SK-MEL-5 (cell line): ENCODE results near the gene TMEM169. TPM values are rescaled to one million over a fixed set of nuclear protein-coding genes. Genes with fewer than 3 reads are reported as not detected.
A peak's percentile ranks its signal among the peaks of the same experiment; 100 is the strongest.

ENCODE experiments used
- DNase-seq: peaks from one replicate; pipeline ENCODE4 v3.0.0-alpha.2; 2016; ENCODE audit warnings: low read depth, low spot score
- in situ Hi-C: cut with HindIII; loops from 2 replicates; pipeline ENCODE4 v1.10.0; 2016; ENCODE audit warnings: low sequenced_read_pairs, high pct_unique_total_duplicates, low pct_unique_long_range_greater_than_20kb
- polyA plus RNA-seq, 2 experiments: library from polyadenylated mRNA; depleted of rRNA; stranded (reverse); fragments of >200 nt; gene quantifications; 2 replicates each; pipeline ENCODE4 v1.2.3, GENCODE V29; 2015
- total RNA-seq: library from RNA; depleted of rRNA; stranded (reverse); fragments of >200 nt; shearing (Covaris generic); gene quantifications from 2 replicates; pipeline ENCODE4 v1.2.3, GENCODE V29; 2014; rRNA removed

TMEM169 gene
- 0.16 and 0.67 TPM in 2 replicates for total RNA-seq
- polyA plus RNA-seq (2015; cell fraction: cytosol; rRNA removed): 0.39 and 0.74 TPM in 2 replicates
- polyA plus RNA-seq (2015; cell fraction: nucleus; rRNA removed): 0.19 and 1.8 TPM in 2 replicates

DNA sequence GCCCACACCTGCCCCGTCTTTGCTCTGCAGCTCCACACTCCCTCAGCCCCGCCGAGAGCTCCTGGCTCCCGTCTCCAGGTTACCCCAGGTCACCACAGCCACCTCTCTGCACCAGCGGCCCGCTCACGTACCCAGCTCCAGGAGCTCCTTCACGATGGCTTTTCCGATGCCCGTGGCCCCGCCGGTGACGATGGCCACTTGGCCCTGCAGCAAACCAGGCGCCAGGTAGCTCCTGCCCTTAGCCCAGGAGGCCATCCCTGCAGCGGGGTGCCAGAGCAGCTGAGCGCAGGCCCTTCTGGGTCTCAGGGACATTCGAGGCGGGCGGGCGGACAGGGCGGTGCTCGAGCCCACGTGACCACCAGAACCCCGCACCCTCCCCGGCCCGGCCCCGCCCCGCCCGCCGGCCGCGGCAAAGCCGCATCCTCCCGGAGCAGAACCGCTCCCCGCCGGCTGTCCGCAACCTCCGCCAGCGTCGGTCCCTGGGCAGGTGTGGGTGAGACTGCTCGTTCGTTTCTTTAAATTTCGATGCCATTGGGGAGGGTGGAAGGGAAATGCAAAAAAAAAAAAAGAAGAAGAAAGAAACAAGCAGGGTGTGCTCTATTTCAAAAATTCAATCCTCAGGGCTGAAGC is at the start of gene TMEM169, which contains the start of gene PECR:
TMEM169 (plus strand) TSS at position 433 of the 630 bp plus-strand sequence. CDS start 14,045 bp downstream, outside the sequence.
PECR (minus strand) TSS at position 323 of the 630 bp plus-strand sequence; CDS start at position 255, 68 bp downstream.
- peak; percentile 56 for DNase-seq
- in situ Hi-C loops: no loop called here

- no peak for DNase-seq
- in situ Hi-C loops: no loop called here
Observed at GRCh38 chr2:216031960-216032689, 49.6 kb upstream of the TMEM169 start.

- in situ Hi-C loops: no loop called here
- no peak for DNase-seq
Observed at GRCh38 chr2:216033403-216033802, 48.3 kb upstream of the TMEM169 start.

DNA sequence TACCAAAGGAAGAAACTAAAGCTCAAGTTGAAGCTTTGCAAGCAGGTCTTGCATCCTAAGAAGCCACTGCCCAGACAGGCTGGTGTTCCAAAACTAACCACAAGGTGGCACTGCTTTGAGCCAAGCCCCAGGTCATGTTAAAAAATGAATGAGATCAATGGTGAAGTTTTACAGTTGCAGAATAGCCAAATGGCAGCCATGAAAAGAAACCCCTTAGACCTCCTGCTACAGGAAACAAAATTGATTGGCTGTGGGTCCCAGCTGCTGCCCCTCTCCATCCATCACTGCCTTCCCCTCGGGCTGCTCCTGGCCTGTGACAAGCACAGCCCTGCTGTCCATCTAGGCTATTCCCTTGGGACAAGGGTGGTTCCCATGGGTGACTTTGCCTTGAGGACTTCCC is 47.7 kb upstream of the TMEM169 start:
- in situ Hi-C loops: no loop called here
- peak; percentile 80 for DNase-seq

GRCh38 chr2:216039918-216040317 is 41.8 kb upstream of the TMEM169 start:
- in situ Hi-C loops: no loop called here
- no peak for DNase-seq

GRCh38 chr2:216041438-216041837 is 40.3 kb upstream of the TMEM169 start:
- no peak for DNase-seq

GRCh38 chr2:216043949-216044348 is 37.8 kb upstream of the TMEM169 start:
- in situ Hi-C loops: no loop called here

More at GRCh38 chr2:216041438-216041837, 40.3 kb upstream of the TMEM169 start:
- in situ Hi-C loops: no loop called here

GRCh38 chr2:216044883-216045486 is 36.7 kb upstream of the TMEM169 start:
- no peak for DNase-seq
- in situ Hi-C loops: no loop called here

More at GRCh38 chr2:216043949-216044348, 37.8 kb upstream of the TMEM169 start:
- DNase-seq: no peak

GRCh38 chr2:216047397-216047796 is 34.3 kb upstream of the TMEM169 start:
- in situ Hi-C loops: no loop called here

GRCh38 chr2:216049452-216049851 is 32.3 kb upstream of the TMEM169 start:
- in situ Hi-C loops: no loop called here
- DNase-seq: peak; percentile 63

More at GRCh38 chr2:216047397-216047796, 34.3 kb upstream of the TMEM169 start:
- DNase-seq: no peak

- no peak for DNase-seq
- in situ Hi-C loops: no loop called here
Observed at GRCh38 chr2:216051350-216051749, 30.4 kb upstream of the TMEM169 start.

DNA sequence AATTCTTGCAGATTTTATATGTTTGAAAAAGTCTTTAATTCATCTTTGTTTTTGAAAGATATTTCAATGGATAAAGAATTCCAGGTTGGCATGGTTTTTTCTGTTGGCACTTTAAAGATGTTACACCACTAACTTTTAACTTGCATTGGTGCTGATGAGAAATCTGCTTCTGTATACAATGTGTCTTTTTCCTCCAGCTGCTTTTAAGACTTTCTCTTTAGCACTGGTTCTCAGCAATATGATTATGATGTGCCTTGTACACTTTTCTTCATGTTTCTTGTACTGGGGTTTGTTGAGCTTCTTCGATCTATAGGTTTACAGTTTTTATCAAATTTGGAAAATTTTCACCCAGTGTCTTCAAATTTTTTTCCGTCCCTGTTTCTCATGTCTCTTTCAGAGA is 29.3 kb upstream of the TMEM169 start:
- in situ Hi-C loops: no loop called here

GRCh38 chr2:216055680-216056079 is 26.0 kb upstream of the TMEM169 start:
- in situ Hi-C loops: no loop called here
- DNase-seq: no peak

More for the DNA sequence above, 29.3 kb upstream of the TMEM169 start:
- no peak for DNase-seq

GRCh38 chr2:216056739-216057138 is 25.0 kb upstream of the TMEM169 start:
- DNase-seq: no peak
- in situ Hi-C loops: no loop called here

DNA sequence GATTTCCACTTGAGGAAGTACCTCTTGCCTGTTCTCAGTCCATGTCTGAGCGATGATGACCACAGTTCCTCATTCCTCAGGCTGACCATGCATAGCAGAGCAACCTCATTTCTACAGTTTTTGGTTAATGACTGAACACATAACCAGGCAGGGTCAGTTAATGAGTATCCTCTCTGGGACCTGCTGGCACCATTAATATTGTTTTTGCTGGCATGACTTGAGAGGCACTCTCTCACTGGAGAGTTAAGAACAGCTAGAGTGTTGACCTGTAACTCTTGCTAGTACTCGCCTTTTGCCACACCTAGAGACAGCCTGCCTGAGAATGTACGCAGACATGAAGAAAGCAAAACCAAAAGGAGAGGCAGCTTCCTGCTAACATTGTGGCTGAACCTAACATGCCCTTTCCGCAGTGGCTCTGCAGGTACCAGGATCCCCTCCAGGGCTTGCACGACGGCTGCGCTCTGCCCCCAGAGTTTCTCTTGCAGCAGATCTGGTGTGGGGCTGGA is 24.0 kb upstream of the TMEM169 start:
- no peak for DNase-seq

GRCh38 chr2:216059233-216059834 is 22.4 kb upstream of the TMEM169 start:
- DNase-seq: peak; percentile 20

More for the DNA sequence above, 24.0 kb upstream of the TMEM169 start:
- in situ Hi-C loops: no loop called here

GRCh38 chr2:216064014-216064630 is 17.6 kb upstream of the TMEM169 start:
- in situ Hi-C loops: no loop called here

More at GRCh38 chr2:216059233-216059834, 22.4 kb upstream of the TMEM169 start:
- in situ Hi-C loops: no loop called here

More at GRCh38 chr2:216064014-216064630, 17.6 kb upstream of the TMEM169 start:
- peak; percentile 41 for DNase-seq
